OCI-LY7 (cell line): Measurements from ENCODE around the gene KIF21B.

Source experiments
- CTCF ChIP-seq: fragments of 200-600 bp; sonication (generic); conservative IDR thresholded peaks from 2 replicates; pipeline ENCODE4 v1.5.1; 2014; ENCODE audit warnings: mild to moderate bottlenecking, antibody characterized with exemption, low read length, moderate library complexity, mixed read lengths
- EZH2phosphoT487 ChIP-seq: fragments of 200-600 bp; sonication (generic); IDR thresholded peaks from 2 replicates; pipeline ENCODE4 v1.6.1; 2018; ENCODE audit warnings: low read depth, borderline replicate concordance, mild to moderate bottlenecking, mixed run types, antibody characterized with exemption, low read length, moderate library complexity, mixed read lengths

GRCh38 chr1:200951016-200951415, 72.5 kb downstream of the KIF21B start:
- TF ChIP-seq CTCF (no peak), EZH2phosphoT487 (no peak)
